Measurements from ENCODE around the gene MASP1.

DNA sequence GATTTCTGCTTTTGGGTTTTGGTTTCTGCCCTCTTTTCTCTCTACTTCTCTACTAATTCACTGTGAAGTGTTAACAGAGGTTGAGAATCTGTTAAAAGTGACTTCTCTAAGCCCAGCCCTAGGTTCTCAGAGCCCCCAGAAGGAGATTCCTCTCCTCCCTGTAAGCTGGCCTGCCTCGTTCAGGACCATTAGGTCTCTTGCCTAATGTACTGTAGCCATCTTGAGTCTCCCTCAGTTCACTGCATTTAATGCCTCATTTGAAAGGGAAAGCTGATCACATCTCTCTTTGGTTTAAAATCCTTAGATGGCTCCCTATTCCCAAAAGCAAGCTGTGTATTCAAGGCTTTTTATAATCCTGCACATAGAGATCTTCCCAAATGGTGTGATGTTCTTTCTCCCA lies 77.9 kb downstream of the MASP1 start:
- TF ChIP-seq, protein P1, sequence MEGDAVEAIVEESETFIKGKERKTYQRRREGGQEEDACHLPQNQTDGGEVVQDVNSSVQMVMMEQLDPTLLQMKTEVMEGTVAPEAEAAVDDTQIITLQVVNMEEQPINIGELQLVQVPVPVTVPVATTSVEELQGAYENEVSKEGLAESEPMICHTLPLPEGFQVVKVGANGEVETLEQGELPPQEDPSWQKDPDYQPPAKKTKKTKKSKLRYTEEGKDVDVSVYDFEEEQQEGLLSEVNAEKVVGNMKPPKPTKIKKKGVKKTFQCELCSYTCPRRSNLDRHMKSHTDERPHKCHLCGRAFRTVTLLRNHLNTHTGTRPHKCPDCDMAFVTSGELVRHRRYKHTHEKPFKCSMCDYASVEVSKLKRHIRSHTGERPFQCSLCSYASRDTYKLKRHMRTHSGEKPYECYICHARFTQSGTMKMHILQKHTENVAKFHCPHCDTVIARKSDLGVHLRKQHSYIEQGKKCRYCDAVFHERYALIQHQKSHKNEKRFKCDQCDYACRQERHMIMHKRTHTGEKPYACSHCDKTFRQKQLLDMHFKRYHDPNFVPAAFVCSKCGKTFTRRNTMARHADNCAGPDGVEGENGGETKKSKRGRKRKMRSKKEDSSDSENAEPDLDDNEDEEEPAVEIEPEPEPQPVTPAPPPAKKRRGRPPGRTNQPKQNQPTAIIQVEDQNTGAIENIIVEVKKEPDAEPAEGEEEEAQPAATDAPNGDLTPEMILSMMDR (conservative IDR thresholded peaks at IDR 0.05 in 1 of 2, IDR thresholded peaks at IDR 0.05 in 1 of 2; ENCODE audit: extremely low read depth in 1 of 2, insufficient read depth in 1 of 2, low read depth in 1 of 2, low read length in 2 of 2): no peak
- no peak for TF ChIP-seq EZH2 (IDR thresholded peaks at IDR 0.05; ENCODE audit: borderline replicate concordance, low read length)

Measured in mammary epithelial cell (primary cell).